KMS-11 (cell line): ENCODE results near the gene POLE3.
"Not testable (repeated sequence)": the region's sequence is repeated elsewhere in the genome, so short reads cannot be mapped to it uniquely, and the experiment has no call there.

Experiments
- H2AFZ ChIP-seq: fragments of 200-600 bp; sonication (generic); 2 replicates; pipeline ENCODE4 v1.6.1; 2016; ENCODE audit warnings: antibody characterized with exemption, mixed run types, low read depth
- H3K27ac ChIP-seq: fragments of 200-600 bp; sonication (generic); 2 replicates; pipeline ENCODE4 v1.6.1; 2016; ENCODE audit warnings: mild to moderate bottlenecking, mixed run types
- H3K27me3 ChIP-seq: fragments of 200-600 bp; sonication (generic); 2 replicates; pipeline ENCODE4 v1.6.1; 2017; ENCODE audit warnings: mild to moderate bottlenecking, low read depth, mixed run types, moderate library complexity; ENCODE audit not compliant: insufficient read depth
- H3K36me3 ChIP-seq: fragments of 200-600 bp; sonication (generic); 2 replicates; pipeline ENCODE4 v1.6.1; 2017; ENCODE audit warnings: mild to moderate bottlenecking, mixed run types; ENCODE audit not compliant: insufficient read depth
- H3K4me1 ChIP-seq: fragments of 200-600 bp; sonication (generic); 2 replicates; pipeline ENCODE4 v1.6.1; 2016; ENCODE audit warnings: mild to moderate bottlenecking, low read depth, mixed run types; ENCODE audit not compliant: poor library complexity, severe bottlenecking
- H3K4me2 ChIP-seq: fragments of 200-600 bp; sonication (generic); 2 replicates; pipeline ENCODE4 v1.7.0; 2016; ENCODE audit warnings: mild to moderate bottlenecking, mixed run types
- H3K4me3 ChIP-seq: fragments of 200-600 bp; sonication (generic); IDR thresholded peaks from 2 replicates; pipeline ENCODE4 v1.6.1; 2017; ENCODE audit warnings: low read depth, low read length, mixed read lengths; ENCODE audit not compliant: insufficient read depth
- H3K79me2 ChIP-seq: fragments of 200-600 bp; sonication (generic); 2 replicates; pipeline ENCODE4 v1.6.1; 2016; ENCODE audit warnings: low read depth, mixed run types; ENCODE audit not compliant: insufficient read depth
- H3K9ac ChIP-seq: fragments of 200-600 bp; sonication (generic); 2 replicates; pipeline ENCODE4 v1.6.1; 2016; ENCODE audit warnings: mild to moderate bottlenecking, mixed run types
- H4K20me1 ChIP-seq: fragments of 200-600 bp; sonication (generic); 2 replicates; pipeline ENCODE4 v1.6.1; 2016; ENCODE audit warnings: mild to moderate bottlenecking, mixed run types; ENCODE audit not compliant: insufficient read depth
- CTCF ChIP-seq: fragments of 200-600 bp; sonication (generic); conservative IDR thresholded peaks from 2 replicates; pipeline ENCODE4 v1.6.1; 2017; ENCODE audit warnings: low read depth, mild to moderate bottlenecking, antibody characterized with exemption, low read length, moderate library complexity, mixed read lengths

POLE3 gene

GRCh38 chr9:113368982-113369854, 41.3 kb downstream of the POLE3 start:
- H3K79me2 ChIP-seq: no peaks in the 10 kb centered on the region
- no peaks in the 10 kb centered on the region for H3K4me1 ChIP-seq
- no peak overlapping the region for H3K4me2 ChIP-seq

GRCh38 chr9:113368348-113368981, 42.0 kb downstream of the POLE3 start:
- no peak overlapping the region for H3K4me2 ChIP-seq
- no peaks in the 10 kb centered on the region for H3K27me3 ChIP-seq
- H3K36me3 ChIP-seq: no peaks in the 10 kb centered on the region
- no peaks in the 10 kb centered on the region for H3K79me2 ChIP-seq
- no peak for TF ChIP-seq CTCF
- H4K20me1 ChIP-seq: no peaks in the 10 kb centered on the region
- no peak overlapping the region for H3K9ac ChIP-seq
- no peak overlapping the region for H3K4me3 ChIP-seq
- H3K4me1 ChIP-seq: no peaks in the 10 kb centered on the region
- no peak overlapping the region for H3K27ac ChIP-seq
- H2AFZ ChIP-seq: no peak overlapping the region

More at GRCh38 chr9:113368982-113369854, 41.3 kb downstream of the POLE3 start:
- TF ChIP-seq CTCF: no peak
- Histone ChIP-seq H3K36me3 (no peaks in the 10 kb centered on the region), H3K9ac (no peak overlapping the region), H3K27me3 (no peaks in the 10 kb centered on the region), H4K20me1 (no peaks in the 10 kb centered on the region), H2AFZ (no peak overlapping the region), H3K4me3 (no peak overlapping the region), H3K27ac (no peak overlapping the region)

GRCh38 chr9:113365652-113366051, 44.8 kb downstream of the POLE3 start:
- H3K4me1 ChIP-seq, H2AFZ ChIP-seq, H3K27me3 ChIP-seq, H3K36me3 ChIP-seq, H4K20me1 ChIP-seq, H3K9ac ChIP-seq, H3K27ac ChIP-seq, H3K79me2 ChIP-seq, H3K4me2 ChIP-seq, H3K4me3 ChIP-seq: not testable (repeated sequence)

DNA sequence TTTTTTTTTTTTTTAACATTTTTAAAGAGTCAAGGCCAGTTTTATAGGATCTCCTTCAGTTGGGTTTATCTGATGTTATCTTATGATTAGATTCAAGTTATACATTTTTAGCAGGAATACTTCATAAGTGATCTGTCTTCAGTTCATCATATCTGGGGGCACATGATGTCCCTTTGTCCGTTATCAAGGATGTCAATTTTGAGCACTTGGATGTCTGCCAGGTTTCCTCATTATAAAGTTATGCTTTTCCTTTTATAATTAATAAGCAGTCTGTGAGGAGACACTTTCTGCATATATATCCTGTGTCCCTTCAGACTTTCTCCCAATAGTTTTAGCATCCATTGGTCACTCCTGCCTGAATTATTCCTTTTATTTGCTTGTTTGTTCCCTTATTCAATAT, 45.5 kb downstream of the POLE3 start:
- Histone ChIP-seq H3K36me3 (no peaks in the 10 kb centered on the region), H3K79me2 (no peaks in the 10 kb centered on the region), H3K4me2 (no peak overlapping the region)

More for the DNA sequence above, 45.5 kb downstream of the POLE3 start:
- Histone ChIP-seq H3K27me3 (no peaks in the 10 kb centered on the region), H3K27ac (no peak overlapping the region), H3K4me1 (no peaks in the 10 kb centered on the region), H3K4me3 (no peak overlapping the region), H4K20me1 (no peaks in the 10 kb centered on the region), H3K9ac (no peak overlapping the region), H2AFZ (no peak overlapping the region)
- TF ChIP-seq CTCF: no peak
